Measurements from ENCODE around the gene TAF8.

TAF8 gene

GRCh38 chr6:42113936-42114636 is 63.8 kb downstream of the TAF8 start:
- Histone ChIP-seq H3K27ac (ENCODE audit: low read depth, low read length) (no peak overlapping the region), H3K9ac (ENCODE audit: low read length) (no peak overlapping the region), H3K36me3 (ENCODE audit: control insufficient read depth, insufficient read depth, low read length) (no peaks in the 10 kb centered on the region), H3K4me1 (ENCODE audit: control insufficient read depth, insufficient read depth, low read length) (peaks cover 4% of the 10 kb centered on the region), H3K27me3 (ENCODE audit: control insufficient read depth, insufficient read depth, low read length) (no peaks in the 10 kb centered on the region), H3K4me3 (ENCODE audit: low read length) (no peak overlapping the region)

DNA sequence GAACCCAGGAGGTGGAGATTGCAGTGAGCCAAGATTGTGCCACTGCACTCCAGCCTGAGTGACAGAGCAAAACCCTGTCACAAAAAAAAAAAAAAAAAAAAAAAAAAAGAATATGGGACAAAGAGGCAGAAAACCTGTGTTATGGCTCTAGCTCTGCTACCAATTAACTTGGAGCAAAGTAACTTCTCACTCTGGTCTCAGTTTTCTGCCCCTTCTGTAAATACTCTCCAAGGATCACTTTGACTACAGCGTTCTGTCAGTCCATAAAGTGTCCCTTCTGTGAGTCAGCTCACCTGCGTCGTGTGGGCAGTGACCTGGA is 67.5 kb downstream of the TAF8 start:
- Histone ChIP-seq H3K36me3 (ENCODE audit: control insufficient read depth, insufficient read depth, low read length) (no peaks in the 10 kb centered on the region), H3K27me3 (ENCODE audit: control insufficient read depth, insufficient read depth, low read length) (no peaks in the 10 kb centered on the region), H3K9ac (ENCODE audit: low read length) (no peak overlapping the region), H3K27ac (ENCODE audit: low read depth, low read length) (no peak overlapping the region), H3K4me1 (ENCODE audit: control insufficient read depth, insufficient read depth, low read length) (peaks cover 4% of the 10 kb centered on the region), H3K4me3 (ENCODE audit: low read length) (no peak overlapping the region)

GRCh38 chr6:42118162-42119001 is 68.1 kb downstream of the TAF8 start:
- H3K4me3 ChIP-seq (ENCODE audit: low read length) = peak overlapping the region; percentile 0
- peaks cover 4% of the 10 kb centered on the region for H3K4me1 ChIP-seq (ENCODE audit: control insufficient read depth, insufficient read depth, low read length)
- no peaks in the 10 kb centered on the region for H3K27me3 ChIP-seq (ENCODE audit: control insufficient read depth, insufficient read depth, low read length)
- no peak overlapping the region for H3K9ac ChIP-seq (ENCODE audit: low read length)
- no peaks in the 10 kb centered on the region for H3K36me3 ChIP-seq (ENCODE audit: control insufficient read depth, insufficient read depth, low read length)
- H3K27ac ChIP-seq (ENCODE audit: low read depth, low read length) = no peak overlapping the region

DNA sequence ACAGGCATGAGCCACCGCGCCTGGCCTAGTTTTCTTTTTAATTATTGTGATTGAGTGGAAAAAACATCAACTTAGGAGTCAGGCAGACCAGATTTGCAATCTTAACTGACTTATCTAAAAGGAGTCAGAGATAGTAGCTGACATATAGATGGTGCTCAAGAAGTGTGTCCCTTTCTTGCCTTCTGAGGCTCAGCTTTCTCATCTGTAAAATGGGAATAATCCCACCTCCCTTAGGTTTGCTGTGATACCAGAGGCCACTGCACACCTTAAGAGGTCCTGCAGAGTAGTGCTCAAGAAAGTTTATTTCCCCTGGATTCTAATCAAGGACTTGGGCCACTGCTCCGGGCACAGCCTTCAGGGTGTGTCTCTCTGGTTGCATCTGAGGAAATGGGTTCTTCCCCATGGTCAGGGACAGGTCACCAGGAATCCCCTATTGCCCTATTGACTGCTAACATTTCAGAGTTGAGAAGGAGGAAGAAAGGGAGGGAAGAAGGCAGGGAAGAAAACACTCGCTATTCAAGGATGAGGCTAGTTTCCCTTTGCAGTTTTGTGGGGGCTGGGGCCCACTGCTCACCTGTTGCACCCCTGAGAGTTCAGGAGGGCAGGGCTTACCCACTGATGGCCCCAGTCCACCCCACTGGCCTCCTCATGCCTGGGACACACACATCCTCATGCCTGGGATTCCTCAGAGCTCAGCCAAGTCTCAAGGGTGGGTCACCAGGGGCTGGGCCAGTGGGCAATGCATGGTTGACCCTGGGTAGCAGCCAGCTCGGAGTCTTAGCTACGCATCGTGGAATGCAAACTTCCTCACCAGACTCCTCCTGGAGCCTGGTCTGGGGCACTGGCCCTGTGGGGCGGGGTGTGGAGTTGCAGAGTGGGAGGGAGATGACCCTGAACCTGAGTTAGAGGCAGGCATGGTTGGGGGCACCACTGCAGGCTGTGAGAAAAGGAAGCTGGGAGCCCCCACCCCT is 70.9 kb downstream of the TAF8 start:
- no peaks in the 10 kb centered on the region for H3K27me3 ChIP-seq (ENCODE audit: control insufficient read depth, insufficient read depth, low read length)
- peaks cover 4% of the 10 kb centered on the region for H3K4me1 ChIP-seq (ENCODE audit: control insufficient read depth, insufficient read depth, low read length)
- H3K27ac ChIP-seq (ENCODE audit: low read depth, low read length) = no peak overlapping the region
- no peaks in the 10 kb centered on the region for H3K36me3 ChIP-seq (ENCODE audit: control insufficient read depth, insufficient read depth, low read length)
- no peak overlapping the region for H3K4me3 ChIP-seq (ENCODE audit: low read length)
- no peak overlapping the region for H3K9ac ChIP-seq (ENCODE audit: low read length)

- no peak overlapping the region for H3K4me3 ChIP-seq (ENCODE audit: low read length)
- H3K36me3 ChIP-seq (ENCODE audit: control insufficient read depth, insufficient read depth, low read length) = no peaks in the 10 kb centered on the region
- no peak overlapping the region for H3K27ac ChIP-seq (ENCODE audit: low read depth, low read length)
- no peak overlapping the region for H3K9ac ChIP-seq (ENCODE audit: low read length)
- no peaks in the 10 kb centered on the region for H3K27me3 ChIP-seq (ENCODE audit: control insufficient read depth, insufficient read depth, low read length)
- H3K4me1 ChIP-seq (ENCODE audit: control insufficient read depth, insufficient read depth, low read length) = no peaks in the 10 kb centered on the region
Observed at GRCh38 chr6:42123379-42124103, 73.2 kb downstream of the TAF8 start.

- Histone ChIP-seq H3K27me3 (ENCODE audit: control insufficient read depth, insufficient read depth, low read length) (no peaks in the 10 kb centered on the region), H3K9ac (ENCODE audit: low read length) (no peak overlapping the region), H3K27ac (ENCODE audit: low read depth, low read length) (no peak overlapping the region), H3K4me1 (ENCODE audit: control insufficient read depth, insufficient read depth, low read length) (no peaks in the 10 kb centered on the region), H3K36me3 (ENCODE audit: control insufficient read depth, insufficient read depth, low read length) (no peaks in the 10 kb centered on the region), H3K4me3 (ENCODE audit: low read length) (no peak overlapping the region)
Observed at GRCh38 chr6:42124223-42124836, 74.0 kb downstream of the TAF8 start.

- Histone ChIP-seq H3K4me1 (ENCODE audit: control insufficient read depth, insufficient read depth, low read length) (no peaks in the 10 kb centered on the region), H3K27me3 (ENCODE audit: control insufficient read depth, insufficient read depth, low read length) (no peaks in the 10 kb centered on the region)
Observed at GRCh38 chr6:42125231-42125630, 74.9 kb downstream of the TAF8 start.

GRCh38 chr6:42125663-42126062 is 75.3 kb downstream of the TAF8 start:
- Histone ChIP-seq H3K27ac (ENCODE audit: low read depth, low read length) (no peak overlapping the region), H3K36me3 (ENCODE audit: control insufficient read depth, insufficient read depth, low read length) (no peaks in the 10 kb centered on the region)

More at GRCh38 chr6:42125231-42125630, 74.9 kb downstream of the TAF8 start:
- no peak overlapping the region for H3K9ac ChIP-seq (ENCODE audit: low read length)
- H3K4me3 ChIP-seq (ENCODE audit: low read length) = no peak overlapping the region
- H3K27ac ChIP-seq (ENCODE audit: low read depth, low read length) = no peak overlapping the region
- no peaks in the 10 kb centered on the region for H3K36me3 ChIP-seq (ENCODE audit: control insufficient read depth, insufficient read depth, low read length)

DNA sequence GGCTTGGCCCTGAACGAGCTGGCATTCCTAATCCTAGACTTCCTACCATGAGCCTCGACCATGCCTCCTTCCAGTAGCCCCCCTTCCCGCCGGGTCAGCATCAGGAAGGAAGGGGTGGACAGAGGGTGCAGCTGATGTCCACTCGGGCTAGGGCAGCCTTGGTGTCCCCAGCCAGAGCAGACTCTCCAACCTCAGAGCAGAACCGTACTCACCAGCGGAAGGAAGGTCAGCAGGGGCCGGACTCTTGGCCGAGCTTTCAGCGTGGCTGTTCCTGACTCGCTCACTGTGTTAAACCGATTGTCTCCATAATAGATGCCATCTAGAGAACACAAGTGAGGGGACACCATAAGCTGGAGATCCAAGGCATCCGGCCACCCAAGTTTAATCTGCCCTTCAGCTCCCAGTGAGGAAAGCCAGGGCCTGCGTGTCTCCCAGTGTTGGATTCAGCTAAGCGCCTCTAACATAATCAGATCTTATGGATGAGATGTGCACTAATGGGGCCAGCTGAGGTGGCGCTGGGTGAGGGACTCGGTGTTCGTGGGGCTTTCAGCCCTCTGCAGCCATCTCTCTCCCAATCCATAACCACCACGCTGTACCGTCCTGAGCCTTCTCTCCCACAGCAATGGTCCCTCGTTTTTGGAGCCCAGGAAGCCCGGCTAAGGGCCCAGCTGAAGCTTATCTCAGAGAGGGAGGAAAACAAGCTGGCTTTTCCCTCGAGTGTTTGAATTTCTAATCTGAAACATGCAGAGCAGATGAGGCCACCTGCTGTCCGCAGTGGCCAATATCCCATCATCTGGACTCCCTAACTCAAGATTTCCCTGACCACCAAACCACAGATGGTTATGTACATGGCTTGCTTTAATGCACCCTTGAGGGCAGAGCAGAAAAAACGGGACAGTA is 78.4 kb downstream of the TAF8 start:
- Histone ChIP-seq H3K27me3 (ENCODE audit: control insufficient read depth, insufficient read depth, low read length) (no peaks in the 10 kb centered on the region), H3K4me1 (ENCODE audit: control insufficient read depth, insufficient read depth, low read length) (no peaks in the 10 kb centered on the region), H3K4me3 (ENCODE audit: low read length) (no peak overlapping the region), H3K9ac (ENCODE audit: low read length) (no peak overlapping the region), H3K27ac (ENCODE audit: low read depth, low read length) (no peak overlapping the region), H3K36me3 (ENCODE audit: control insufficient read depth, insufficient read depth, low read length) (no peaks in the 10 kb centered on the region)

More at GRCh38 chr6:42125663-42126062, 75.3 kb downstream of the TAF8 start:
- no peak overlapping the region for H3K9ac ChIP-seq (ENCODE audit: low read length)
- no peaks in the 10 kb centered on the region for H3K27me3 ChIP-seq (ENCODE audit: control insufficient read depth, insufficient read depth, low read length)
- H3K4me1 ChIP-seq (ENCODE audit: control insufficient read depth, insufficient read depth, low read length) = no peaks in the 10 kb centered on the region
- no peak overlapping the region for H3K4me3 ChIP-seq (ENCODE audit: low read length)

- Histone ChIP-seq H3K4me3 (ENCODE audit: low read length) (no peak overlapping the region), H3K27ac (ENCODE audit: low read depth, low read length) (no peak overlapping the region), H3K36me3 (ENCODE audit: control insufficient read depth, insufficient read depth, low read length) (no peaks in the 10 kb centered on the region), H3K27me3 (ENCODE audit: control insufficient read depth, insufficient read depth, low read length) (no peaks in the 10 kb centered on the region), H3K4me1 (ENCODE audit: control insufficient read depth, insufficient read depth, low read length) (no peaks in the 10 kb centered on the region), H3K9ac (ENCODE audit: low read length) (no peak overlapping the region)
Observed at GRCh38 chr6:42129360-42129676, 79.0 kb downstream of the TAF8 start.

GRCh38 chr6:42131531-42131930 is 81.2 kb downstream of the TAF8 start:
- Histone ChIP-seq H3K36me3 (ENCODE audit: control insufficient read depth, insufficient read depth, low read length) (no peaks in the 10 kb centered on the region), H3K27me3 (ENCODE audit: control insufficient read depth, insufficient read depth, low read length) (no peaks in the 10 kb centered on the region), H3K4me3 (ENCODE audit: low read length) (no peak overlapping the region), H3K4me1 (ENCODE audit: control insufficient read depth, insufficient read depth, low read length) (no peaks in the 10 kb centered on the region), H3K9ac (ENCODE audit: low read length) (no peak overlapping the region), H3K27ac (ENCODE audit: low read depth, low read length) (no peak overlapping the region)
